ENCODE data around the gene ZNF423. TPM values are rescaled to one million over a fixed set of nuclear protein-coding genes. Genes with fewer than 3 reads are reported as not detected.

ZNF423 gene
- total and polyA plus RNA-seq, 2 of the 13 experiments (the other 11 are each of a cell fraction or from before 2014, with no cell fraction given), result 0.07 to 0.31 TPM

- TF ChIP-seq ZZZ3 (CRISPR knock-in tag; IDR thresholded peaks at IDR 0.05; ENCODE audit: borderline replicate concordance), result no peak
- TF ChIP-seq KDM5B (CRISPR knock-in tag; IDR thresholded peaks at IDR 0.05; ENCODE audit: borderline replicate concordance), result no peak
- peak; percentile 64; the same call in 1 of the 2 replicates for TF ChIP-seq MIXL1 (CRISPR knock-in tag; IDR thresholded peaks at IDR 0.05)
- no peak for TF ChIP-seq PRPF4 (IDR thresholded peaks at IDR 0.05; ENCODE audit: low read depth, low read length, poor library complexity, severe bottlenecking)
- 0 out of 2 replicates have a peak, but pooled peaks have one; percentile 62 for TF ChIP-seq ZNF784 (CRISPR knock-in tag; IDR thresholded peaks at IDR 0.05; ENCODE audit: borderline replicate concordance)
- no peak for TF ChIP-seq ZNF7 (CRISPR knock-in tag; IDR thresholded peaks at IDR 0.05)
- TF ChIP-seq KAT2B (IDR thresholded peaks at IDR 0.05; ENCODE audit: borderline replicate concordance, low read depth, low read length), result no peak
- TF ChIP-seq SIN3A (IDR thresholded peaks at IDR 0.05; ENCODE audit: borderline replicate concordance, low read depth, low read length), result no peak
- TF ChIP-seq MATR3 (CRISPR knock-in tag; IDR thresholded peaks at IDR 0.05), result no peak
- TF ChIP-seq GATA4 (IDR thresholded peaks at IDR 0.05; ENCODE audit: borderline replicate concordance, low read depth), result no peak
- no peak; the same call in 1 of the 2 replicates for TF ChIP-seq MIER3 (CRISPR knock-in tag; IDR thresholded peaks at IDR 0.05; ENCODE audit: borderline replicate concordance)
- no peak for TF ChIP-seq ZBTB46 (CRISPR knock-in tag; IDR thresholded peaks at IDR 0.05; ENCODE audit: borderline replicate concordance)
- no peak for TF ChIP-seq ZNF275 (CRISPR knock-in tag; IDR thresholded peaks at IDR 0.05; ENCODE audit: borderline replicate concordance)
- TF ChIP-seq ZUFSP (CRISPR knock-in tag; IDR thresholded peaks at IDR 0.05; ENCODE audit: borderline replicate concordance), result no peak
- TF ChIP-seq DZIP1 (CRISPR knock-in tag; IDR thresholded peaks at IDR 0.05), result no peak
- no peak for TF ChIP-seq TOE1 (CRISPR knock-in tag; IDR thresholded peaks at IDR 0.05)
- no peak for TF ChIP-seq ZNF598 (CRISPR knock-in tag; IDR thresholded peaks at IDR 0.05; ENCODE audit: borderline replicate concordance)
- TF ChIP-seq MYNN (CRISPR knock-in tag; IDR thresholded peaks at IDR 0.05; ENCODE audit: low read depth), result no peak
- no peak for TF ChIP-seq ZNF414 (CRISPR knock-in tag; IDR thresholded peaks at IDR 0.05)
Observed at GRCh38 chr16:49884033-49885015, 28.4 kb upstream of the ZNF423 start (continued).

All from HepG2 (cell line).